IPS-15b (cell line): ENCODE measurements around the gene SNAP23.

Experiments
- H3K27me3 ChIP-seq: one replicate; pipeline ENCODE4 v1.6.1; 2013; ENCODE audit warnings: low read length; ENCODE audit not compliant: control insufficient read depth, insufficient read depth
- H3K36me3 ChIP-seq: one replicate; pipeline ENCODE4 v1.6.1; 2013; ENCODE audit warnings: low read length; ENCODE audit not compliant: control insufficient read depth, insufficient read depth
- H3K4me1 ChIP-seq: one replicate; pipeline ENCODE4 v1.6.1; 2013; ENCODE audit warnings: mild to moderate bottlenecking, low read length; ENCODE audit not compliant: control insufficient read depth, insufficient read depth
- H3K4me3 ChIP-seq: one replicate; pipeline ENCODE4 v1.5.1; 2013; ENCODE audit warnings: low read depth, low read length
- H3K9ac ChIP-seq: one replicate; pipeline ENCODE4 v1.6.1; 2013; ENCODE audit warnings: low read depth, mild to moderate bottlenecking, low read length
- H3K9me3 ChIP-seq: one replicate; pipeline ENCODE4 v1.6.1; 2013; ENCODE audit warnings: mild to moderate bottlenecking, low read length; ENCODE audit not compliant: control insufficient read depth, insufficient read depth

SNAP23 gene

DNA sequence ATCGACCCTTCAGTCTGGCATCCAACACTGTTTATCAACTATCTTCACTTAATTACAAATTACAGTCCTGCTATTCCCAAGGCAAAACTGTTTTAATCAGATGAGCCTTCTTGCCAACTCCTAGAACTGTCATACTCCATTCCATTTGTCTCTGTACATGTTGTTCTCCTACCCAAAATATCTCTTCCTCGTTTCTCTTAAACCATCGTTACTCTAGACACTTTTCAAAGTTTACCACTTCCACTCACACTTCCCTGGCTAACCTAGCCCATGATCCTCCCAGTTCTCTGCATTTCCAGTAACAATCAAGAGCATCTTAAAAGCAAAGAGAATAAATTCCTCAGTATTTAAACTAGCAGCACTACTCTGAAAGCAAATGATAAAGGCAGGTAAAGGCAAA, 24.4 kb upstream of the SNAP23 start:
- no peaks in the 10 kb centered on the region for H3K4me1 ChIP-seq
- no peaks in the 10 kb centered on the region for H3K36me3 ChIP-seq
- H3K9me3 ChIP-seq: no peaks in the 10 kb centered on the region
- no peak overlapping the region for H3K4me3 ChIP-seq
- no peak overlapping the region for H3K9ac ChIP-seq
- no peaks in the 10 kb centered on the region for H3K27me3 ChIP-seq

GRCh38 chr15:42474827-42475226, 20.6 kb upstream of the SNAP23 start:
- no peaks in the 10 kb centered on the region for H3K36me3 ChIP-seq
- no peaks in the 10 kb centered on the region for H3K9me3 ChIP-seq
- no peak overlapping the region for H3K4me3 ChIP-seq
- no peaks in the 10 kb centered on the region for H3K4me1 ChIP-seq
- no peaks in the 10 kb centered on the region for H3K27me3 ChIP-seq
- no peak overlapping the region for H3K9ac ChIP-seq

- H3K4me1 ChIP-seq: no peaks in the 10 kb centered on the region
- H3K9ac ChIP-seq: no peak overlapping the region
- no peak overlapping the region for H3K4me3 ChIP-seq
- H3K36me3 ChIP-seq: no peaks in the 10 kb centered on the region
- no peaks in the 10 kb centered on the region for H3K27me3 ChIP-seq
- H3K9me3 ChIP-seq: no peaks in the 10 kb centered on the region
Observed at GRCh38 chr15:42482701-42483100, 12.7 kb upstream of the SNAP23 start.

GRCh38 chr15:42483677-42484076, 11.8 kb upstream of the SNAP23 start:
- Histone ChIP-seq H3K4me3 (no peak overlapping the region), H3K27me3 (no peaks in the 10 kb centered on the region), H3K9ac (no peak overlapping the region), H3K36me3 (no peaks in the 10 kb centered on the region), H3K4me1 (no peaks in the 10 kb centered on the region), H3K9me3 (no peaks in the 10 kb centered on the region)

GRCh38 chr15:42490291-42490670, 5.2 kb upstream of the SNAP23 start:
- Histone ChIP-seq H3K4me1 (peaks cover 3% of the 10 kb centered on the region), H3K36me3 (no peaks in the 10 kb centered on the region), H3K9ac (peak overlapping the region; percentile 97), H3K4me3 (peak overlapping the region; percentile 94), H3K9me3 (no peaks in the 10 kb centered on the region), H3K27me3 (no peaks in the 10 kb centered on the region)

DNA sequence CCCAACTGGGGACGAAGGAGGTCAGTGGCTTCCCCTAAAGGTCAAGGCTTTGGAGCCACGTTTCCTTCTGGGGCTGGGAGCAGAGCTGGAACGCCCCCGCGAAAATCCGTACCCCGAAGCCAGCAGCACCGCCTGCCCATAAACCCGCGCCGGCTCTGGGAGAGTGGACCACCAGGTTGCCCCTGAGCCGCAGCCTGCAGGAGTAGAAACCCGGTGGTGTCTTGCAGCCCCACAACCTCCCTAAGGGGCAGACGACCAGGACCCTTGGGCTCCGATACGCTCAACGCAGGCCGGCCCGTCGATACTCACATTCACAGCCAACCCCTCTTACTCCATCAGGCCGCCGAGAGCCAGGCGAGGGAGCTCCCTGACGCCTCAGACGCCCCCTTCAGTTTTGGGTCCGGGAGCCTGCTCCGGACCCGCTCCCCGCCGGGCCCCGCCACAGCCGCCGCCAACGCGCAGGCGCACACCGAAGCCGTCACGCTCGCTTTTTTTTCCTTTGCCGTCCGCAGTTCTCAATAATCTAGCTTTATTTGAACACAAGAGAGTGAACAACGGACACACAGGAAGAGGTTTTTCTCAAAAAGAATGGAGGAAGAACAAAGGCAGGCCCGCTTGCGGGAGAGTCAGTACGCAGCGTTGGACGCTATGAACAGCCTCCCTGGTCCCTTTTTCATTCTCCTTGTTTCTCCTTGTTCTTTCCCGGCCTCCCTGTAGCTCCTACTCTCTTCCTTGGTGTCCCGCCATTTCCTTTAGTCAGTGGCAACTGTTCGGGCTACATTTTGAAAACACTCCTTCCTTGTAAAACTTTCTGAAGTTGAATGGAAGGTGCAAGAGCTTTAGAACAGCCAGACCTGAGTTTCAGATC, 4.5 kb upstream of the SNAP23 start, which contains the start of gene ZNF106:
TSS of gene ZNF106 (minus strand) at position 471 of the 868 bp plus-strand sequence. CDS start 18,852 bp downstream, outside the sequence.
- H3K27me3 ChIP-seq: no peaks in the 10 kb centered on the region
- peaks cover 3% of the 10 kb centered on the region for H3K4me1 ChIP-seq
- H3K36me3 ChIP-seq: no peaks in the 10 kb centered on the region
- no peaks in the 10 kb centered on the region for H3K9me3 ChIP-seq
- H3K4me3 ChIP-seq: peak within 1 kb of the TSS; percentile 94
- H3K9ac ChIP-seq: peak within 1 kb of the TSS; percentile 97

- H3K4me3 ChIP-seq: peak overlapping the region; percentile 94
- peaks cover 3% of the 10 kb centered on the region for H3K4me1 ChIP-seq
- no peaks in the 10 kb centered on the region for H3K36me3 ChIP-seq
- H3K27me3 ChIP-seq: no peaks in the 10 kb centered on the region
- H3K9me3 ChIP-seq: no peaks in the 10 kb centered on the region
- H3K9ac ChIP-seq: peak overlapping the region; percentile 97
Observed at GRCh38 chr15:42491539-42492225, 3.8 kb upstream of the SNAP23 start.

- H3K4me1 ChIP-seq: peaks cover 7% of the 10 kb centered on the region
- no peaks in the 10 kb centered on the region for H3K36me3 ChIP-seq
Observed at GRCh38 chr15:42493679-42494078, 1.8 kb upstream of the SNAP23 start.

GRCh38 chr15:42494998-42495360, 455 bp upstream of the SNAP23 start:
- peak overlapping the region; percentile 63 for H3K9ac ChIP-seq
- no peaks in the 10 kb centered on the region for H3K36me3 ChIP-seq
- no peaks in the 10 kb centered on the region for H3K9me3 ChIP-seq
- H3K4me3 ChIP-seq: peak overlapping the region; percentile 97
- H3K27me3 ChIP-seq: no peaks in the 10 kb centered on the region
- H3K4me1 ChIP-seq: peaks cover 8% of the 10 kb centered on the region

More at GRCh38 chr15:42493679-42494078, 1.8 kb upstream of the SNAP23 start:
- H3K4me3 ChIP-seq: no peak overlapping the region
- no peak overlapping the region for H3K9ac ChIP-seq
- no peaks in the 10 kb centered on the region for H3K9me3 ChIP-seq
- no peaks in the 10 kb centered on the region for H3K27me3 ChIP-seq

GRCh38 chr15:42498212-42499068, 3.0 kb downstream of the SNAP23 start:
- peaks cover 5% of the 10 kb centered on the region for H3K4me1 ChIP-seq

GRCh38 chr15:42499858-42500609, 4.6 kb downstream of the SNAP23 start:
- Histone ChIP-seq H3K9me3 (no peaks in the 10 kb centered on the region), H3K36me3 (no peaks in the 10 kb centered on the region), H3K4me1 (peaks cover 5% of the 10 kb centered on the region), H3K4me3 (no peak overlapping the region), H3K27me3 (no peaks in the 10 kb centered on the region), H3K9ac (no peak overlapping the region)

More at GRCh38 chr15:42498212-42499068, 3.0 kb downstream of the SNAP23 start:
- no peak overlapping the region for H3K4me3 ChIP-seq
- H3K9me3 ChIP-seq: no peaks in the 10 kb centered on the region
- no peak overlapping the region for H3K9ac ChIP-seq
- H3K36me3 ChIP-seq: no peaks in the 10 kb centered on the region
- H3K27me3 ChIP-seq: no peaks in the 10 kb centered on the region
